ENCODE measurements around the gene UBE2E2. TPM values are rescaled to one million over a fixed set of nuclear protein-coding genes. Genes with fewer than 3 reads are reported as not detected.

The UBE2E2 gene
- total and polyA plus RNA-seq, 2 donors (not counting 1 experiment from before 2014, with no cell fraction given), result 16.0 to 45.0 TPM

DNA sequence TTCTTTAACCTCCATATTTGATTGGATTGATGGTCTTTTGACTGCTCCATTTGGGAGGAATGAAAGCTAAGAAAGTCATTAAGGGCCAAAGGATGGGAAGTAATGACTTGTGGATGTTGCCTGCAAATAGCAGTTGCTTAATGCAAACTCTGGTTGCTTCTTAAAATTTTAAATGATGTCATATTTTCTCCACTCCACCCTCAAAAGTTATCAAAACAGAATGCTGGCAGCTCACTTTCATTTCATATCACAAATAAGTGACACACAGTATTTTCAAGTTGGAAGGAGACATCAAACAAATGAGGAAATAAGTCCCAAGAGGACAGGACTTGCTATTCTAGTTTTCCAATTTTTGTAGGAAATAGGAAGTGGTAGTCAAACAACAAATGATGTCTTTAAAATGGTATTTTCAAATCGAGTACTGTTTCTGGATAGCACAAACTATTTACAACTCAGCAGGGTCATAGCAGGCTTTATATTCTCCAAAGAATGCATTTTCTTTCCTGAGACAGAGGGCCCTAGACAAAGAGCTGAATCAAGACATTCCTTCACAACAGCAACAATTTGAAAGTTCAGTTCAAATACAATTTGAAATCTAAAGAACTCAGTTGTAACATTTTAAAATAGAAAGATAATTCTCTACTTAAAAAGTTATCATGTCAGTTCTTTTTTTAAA, 437.5 kb downstream of the UBE2E2 start:
- no peak overlapping the region for H3K27ac Mint-ChIP-seq
- no peaks in the 10 kb centered on the region for H3K27me3 Mint-ChIP-seq
- ATAC-seq (ENCODE audit: low read depth) (no peak), DNase-seq (no peak)
- Histone ChIP-seq H2AFZ (ENCODE audit: insufficient read depth, low read depth, low read length, poor library complexity, severe bottlenecking) (no peak overlapping the region), H3K9ac (ENCODE audit: low read length) (no peak overlapping the region), H3K4me3 (ENCODE audit: control extremely low read depth in 1 of 5, extremely low read depth in 1 of 5, insufficient read depth in 1 of 5, low read depth in 2 of 5, low read length in 4 of 5) (no peak overlapping the region), H3K4me1 (ENCODE audit: control insufficient read depth in 2 of 2, insufficient read depth in 2 of 2, low read length in 2 of 2) (no peaks in the 10 kb centered on the region), H3K79me2 (ENCODE audit: control insufficient read depth, insufficient read depth, low read length) (no peaks in the 10 kb centered on the region), H3K4me2 (replicated peaks; ENCODE audit: low read depth, low read length, poor library complexity, severe bottlenecking) (no peak overlapping the region), H4K20me1 (ENCODE audit: control insufficient read depth, insufficient read depth, low read length, poor library complexity, severe bottlenecking) (no peaks in the 10 kb centered on the region), H3K9me3 (ENCODE audit: control extremely low read depth in 1 of 3, control insufficient read depth in 2 of 3, insufficient read depth in 1 of 3, low read length in 2 of 3) (peaks cover 0 to 3% (median 0%) of the 10 kb centered on the region in 3 donors), H3K27me3 (replicated peaks in 1 of 4; ENCODE audit: control extremely low read depth in 1 of 4, control insufficient read depth in 3 of 4, insufficient read depth in 4 of 4, low read length in 3 of 4) (no peaks in the 10 kb centered on the region), H3K36me3 (replicated peaks in 1 of 2; ENCODE audit: control extremely low read depth in 1 of 2, control insufficient read depth in 1 of 2, extremely low read depth in 1 of 2, insufficient read depth in 2 of 2, low read length in 1 of 2) (no peaks in the 10 kb centered on the region), H3K27ac (ENCODE audit: low read length in 2 of 2) (no peak overlapping the region)
- no peak overlapping the region for H3K4me3 Mint-ChIP-seq
- WGBS (ENCODE audit: insufficient coverage), result no CpG with 5 or more reads among the region's 1 CpG
- intact Hi-C loops (cut with micrococcal nuclease), result no loop called here
- H3K4me1 Mint-ChIP-seq, result no peaks in the 10 kb centered on the region
- no peaks in the 10 kb centered on the region for H3K9me3 Mint-ChIP-seq (ENCODE audit: insufficient read depth)
- TF ChIP-seq EZH2 (IDR thresholded peaks at IDR 0.05; ENCODE audit: borderline replicate concordance, insufficient read depth, low read depth, low read length, poor library complexity, severe bottlenecking), result no peak
- TF ChIP-seq, protein P1, sequence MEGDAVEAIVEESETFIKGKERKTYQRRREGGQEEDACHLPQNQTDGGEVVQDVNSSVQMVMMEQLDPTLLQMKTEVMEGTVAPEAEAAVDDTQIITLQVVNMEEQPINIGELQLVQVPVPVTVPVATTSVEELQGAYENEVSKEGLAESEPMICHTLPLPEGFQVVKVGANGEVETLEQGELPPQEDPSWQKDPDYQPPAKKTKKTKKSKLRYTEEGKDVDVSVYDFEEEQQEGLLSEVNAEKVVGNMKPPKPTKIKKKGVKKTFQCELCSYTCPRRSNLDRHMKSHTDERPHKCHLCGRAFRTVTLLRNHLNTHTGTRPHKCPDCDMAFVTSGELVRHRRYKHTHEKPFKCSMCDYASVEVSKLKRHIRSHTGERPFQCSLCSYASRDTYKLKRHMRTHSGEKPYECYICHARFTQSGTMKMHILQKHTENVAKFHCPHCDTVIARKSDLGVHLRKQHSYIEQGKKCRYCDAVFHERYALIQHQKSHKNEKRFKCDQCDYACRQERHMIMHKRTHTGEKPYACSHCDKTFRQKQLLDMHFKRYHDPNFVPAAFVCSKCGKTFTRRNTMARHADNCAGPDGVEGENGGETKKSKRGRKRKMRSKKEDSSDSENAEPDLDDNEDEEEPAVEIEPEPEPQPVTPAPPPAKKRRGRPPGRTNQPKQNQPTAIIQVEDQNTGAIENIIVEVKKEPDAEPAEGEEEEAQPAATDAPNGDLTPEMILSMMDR (IDR thresholded peaks at IDR 0.05), result no peak
- POLR2A ChIA-PET, result no interaction called here
- CTCF ChIA-PET, result interaction anchor here (0.5 to 0.6 kb wide), 2 partner anchors 25 to 34 kb away, joined by 3 read pairs; no protein-coding TSS in a partner anchor

Small RNAs within 50 kb of the gene (small RNA-seq; reads per million reads assigned to genes)
- gene AC121251.1 (ENCODE audit: insufficient read length, low read depth, low replicate concordance) (not detected), gene RF00019 (ENCODE audit: insufficient read length, low read depth, low replicate concordance) (not detected), gene RNU6-788P (ENCODE audit: insufficient read length, low read depth, low replicate concordance) (not detected), gene RNU6-922P (ENCODE audit: insufficient read length, low read depth, low replicate concordance) (not detected)

All from B cell (primary cell).